Fibroblast of lung (primary cell): Measurements from ENCODE around the gene RPLP2.

Experiments used
- CTCF ChIP-seq, 2 donors: IDR thresholded peaks in 1 of 2; conservative IDR thresholded peaks in 1 of 2; 1 replicate in 1 of 2; 2 replicates in 1 of 2; pipeline ENCODE4 v1.5.1; 2011 to 2012; ENCODE audit warnings: low read length in 2 of 2, control low read depth in 1 of 2, inconsistent platforms in 1 of 2, low read depth in 1 of 2, mild to moderate bottlenecking in 1 of 2
- EZH2 ChIP-seq: IDR thresholded peaks from 2 replicates; pipeline ENCODE4 v1.5.1; 2012; ENCODE audit warnings: low read length, control low read depth, mild to moderate bottlenecking; ENCODE audit errors: missing control alignments

GRCh38 chr11:811446-812245 is 1.9 kb downstream of the RPLP2 start:
- no peak for TF ChIP-seq CTCF (conservative IDR thresholded peaks at IDR 0.05 in 1 of 2, IDR thresholded peaks at IDR 0.05 in 1 of 2; ENCODE audit: low read depth in 1 of 2, low read length in 2 of 2)
- TF ChIP-seq EZH2: no peak
